Measurements from ENCODE around the gene RNF222.

DNA sequence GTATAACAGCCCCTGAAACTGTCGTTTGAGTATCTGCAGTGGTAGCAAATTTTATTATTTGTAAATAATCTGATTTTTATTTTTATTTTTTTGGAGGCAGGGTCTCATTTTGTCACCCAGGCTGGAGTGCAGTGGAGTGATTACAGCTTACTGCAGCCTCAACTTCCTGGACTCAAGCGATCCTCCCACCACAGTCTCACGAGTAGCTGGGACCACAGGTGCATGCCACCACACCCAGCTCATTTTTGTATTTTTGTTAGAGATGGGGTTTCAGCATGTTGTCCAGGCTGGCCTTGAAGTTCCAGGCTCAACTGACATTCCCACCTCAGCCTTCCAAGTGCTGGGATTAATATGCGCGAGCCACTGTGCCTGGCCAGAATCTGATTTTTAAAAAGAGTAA lies 40.8 kb upstream of the RNF222 start:
- TF ChIP-seq, protein P1, sequence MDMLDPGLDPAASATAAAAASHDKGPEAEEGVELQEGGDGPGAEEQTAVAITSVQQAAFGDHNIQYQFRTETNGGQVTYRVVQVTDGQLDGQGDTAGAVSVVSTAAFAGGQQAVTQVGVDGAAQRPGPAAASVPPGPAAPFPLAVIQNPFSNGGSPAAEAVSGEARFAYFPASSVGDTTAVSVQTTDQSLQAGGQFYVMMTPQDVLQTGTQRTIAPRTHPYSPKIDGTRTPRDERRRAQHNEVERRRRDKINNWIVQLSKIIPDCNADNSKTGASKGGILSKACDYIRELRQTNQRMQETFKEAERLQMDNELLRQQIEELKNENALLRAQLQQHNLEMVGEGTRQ (IDR thresholded peaks at IDR 0.05): no peak
- TF ChIP-seq EP300 (IDR thresholded peaks at IDR 0.05) (no peak), ZC3H11A (IDR thresholded peaks at IDR 0.05) (no peak)
- TF ChIP-seq, protein P2, sequence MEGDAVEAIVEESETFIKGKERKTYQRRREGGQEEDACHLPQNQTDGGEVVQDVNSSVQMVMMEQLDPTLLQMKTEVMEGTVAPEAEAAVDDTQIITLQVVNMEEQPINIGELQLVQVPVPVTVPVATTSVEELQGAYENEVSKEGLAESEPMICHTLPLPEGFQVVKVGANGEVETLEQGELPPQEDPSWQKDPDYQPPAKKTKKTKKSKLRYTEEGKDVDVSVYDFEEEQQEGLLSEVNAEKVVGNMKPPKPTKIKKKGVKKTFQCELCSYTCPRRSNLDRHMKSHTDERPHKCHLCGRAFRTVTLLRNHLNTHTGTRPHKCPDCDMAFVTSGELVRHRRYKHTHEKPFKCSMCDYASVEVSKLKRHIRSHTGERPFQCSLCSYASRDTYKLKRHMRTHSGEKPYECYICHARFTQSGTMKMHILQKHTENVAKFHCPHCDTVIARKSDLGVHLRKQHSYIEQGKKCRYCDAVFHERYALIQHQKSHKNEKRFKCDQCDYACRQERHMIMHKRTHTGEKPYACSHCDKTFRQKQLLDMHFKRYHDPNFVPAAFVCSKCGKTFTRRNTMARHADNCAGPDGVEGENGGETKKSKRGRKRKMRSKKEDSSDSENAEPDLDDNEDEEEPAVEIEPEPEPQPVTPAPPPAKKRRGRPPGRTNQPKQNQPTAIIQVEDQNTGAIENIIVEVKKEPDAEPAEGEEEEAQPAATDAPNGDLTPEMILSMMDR (IDR thresholded peaks at IDR 0.05): no peak
